M059J (cell line): ENCODE data around the gene FAM136A. TPM values are rescaled to one million over a fixed set of nuclear protein-coding genes. Genes with fewer than 3 reads are reported as not detected.
A peak's percentile ranks its signal among the peaks of the same experiment; 100 is the strongest.
"Not testable (repeated sequence)": the region's sequence is repeated elsewhere in the genome, so short reads cannot be mapped to it uniquely, and the experiment has no call there.

Experiments used
- DNase-seq: peaks from one replicate; pipeline ENCODE4 v3.0.0-alpha.2; 2012; ENCODE audit warnings: low read depth
- total RNA-seq: library from RNA; depleted of rRNA; stranded (reverse); fragments of >200 nt; shearing (Covaris generic); gene quantifications from 2 replicates; pipeline ENCODE4 v1.2.3, GENCODE V29; 2014; rRNA removed

Gene FAM136A
- 69.1 and 73.0 TPM in 2 replicates for total RNA-seq

DNA sequence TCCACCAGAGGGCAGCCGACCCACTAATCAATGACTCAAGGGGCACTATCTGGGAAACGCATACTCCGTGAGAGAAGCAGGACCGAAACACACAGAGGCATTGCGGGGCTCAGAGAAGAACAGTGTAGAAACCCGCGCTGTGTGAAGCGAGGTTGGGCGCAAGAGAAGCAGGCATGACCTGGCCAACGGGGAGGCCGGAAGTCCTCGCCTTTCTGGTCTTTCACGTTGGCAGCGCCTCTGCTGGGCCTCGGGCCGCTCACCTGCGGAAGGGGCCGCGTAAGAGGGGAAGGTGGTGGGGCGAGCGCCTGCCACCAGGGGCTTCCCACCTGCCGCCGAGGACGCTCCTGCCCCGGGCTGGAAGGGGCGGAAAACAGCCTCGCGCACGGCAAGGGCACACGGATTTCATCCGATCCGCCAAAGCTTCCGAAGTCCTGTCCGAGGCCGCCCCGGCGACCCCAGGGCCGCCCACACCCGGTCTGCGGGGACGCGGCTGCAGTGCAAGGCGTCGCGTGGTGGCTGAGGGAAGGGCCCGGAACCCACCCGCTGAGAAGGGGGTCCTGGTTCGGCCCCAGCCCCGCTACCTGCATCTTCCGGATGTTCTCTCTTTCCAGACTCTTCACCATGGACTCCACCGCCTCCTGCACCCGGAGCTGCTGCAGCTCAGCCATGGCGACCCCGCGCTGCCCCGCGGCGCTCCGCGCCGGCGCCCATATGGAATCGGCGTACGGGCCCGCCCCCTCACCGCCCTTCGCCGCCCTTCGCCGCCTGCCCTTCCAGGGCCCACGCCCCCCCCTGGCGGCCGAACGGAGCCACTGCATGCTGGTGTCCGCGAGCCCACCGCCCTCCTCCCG lies at the start of gene FAM136A:
FAM136A (minus strand) TSS at position 724 of the 851 bp plus-strand sequence; CDS start at position 668, 56 bp downstream.
- peak; percentile 76 for DNase-seq

DNA sequence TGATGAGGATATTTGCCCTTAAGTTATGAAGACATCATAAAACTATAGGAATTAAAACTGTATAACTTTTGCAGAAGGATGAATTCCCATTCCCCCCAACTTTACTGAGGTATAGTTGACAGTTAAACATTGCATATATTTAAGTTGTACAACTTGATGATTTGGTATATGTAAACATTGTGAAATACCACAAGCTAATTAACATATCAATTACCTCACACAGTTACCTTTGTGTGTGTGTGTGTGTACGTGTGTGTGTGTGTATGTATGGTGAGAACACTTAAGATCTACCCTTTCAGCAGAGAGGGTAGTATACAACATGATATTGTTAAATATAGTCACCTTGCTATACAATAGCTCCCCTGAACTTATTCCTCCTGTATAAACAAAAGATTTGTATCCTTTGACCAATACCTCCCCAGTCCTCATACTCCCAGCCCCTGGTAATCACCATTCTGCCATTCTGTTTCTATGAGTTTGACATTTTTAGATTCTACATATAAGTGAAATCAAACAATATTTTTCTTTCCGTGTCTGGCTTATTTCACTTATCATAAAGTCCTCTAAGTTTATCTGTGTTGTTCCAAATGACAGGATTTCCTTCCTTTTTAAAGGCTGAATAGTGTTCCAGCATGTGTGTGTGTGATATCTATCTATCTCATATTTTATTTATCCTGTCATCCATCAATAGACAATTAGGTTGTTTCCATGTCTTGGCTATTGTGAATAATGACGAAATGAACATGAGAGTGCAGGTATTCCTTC lies 48.2 kb upstream of the FAM136A start:
- DNase-seq = no peak

DNA sequence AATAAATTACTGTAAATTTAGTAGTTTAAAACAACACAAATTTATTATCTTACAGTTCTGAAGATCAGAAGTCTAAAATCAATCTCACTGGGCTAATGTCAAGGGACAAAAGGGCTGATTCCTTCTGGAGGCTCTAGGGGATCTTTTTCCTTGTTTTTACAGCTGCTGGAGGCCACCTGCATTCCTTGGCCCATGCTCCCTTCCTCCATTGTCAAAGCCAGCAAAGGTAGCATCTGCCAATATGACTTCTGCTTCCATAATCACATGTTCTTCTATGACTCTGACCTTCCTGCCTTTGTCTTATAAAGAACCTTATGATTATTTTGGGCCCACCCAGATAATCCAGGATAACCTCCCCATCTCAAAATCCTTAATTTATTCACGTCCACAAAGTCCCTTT lies 46.0 kb upstream of the FAM136A start:
- DNase-seq = no peak

DNA sequence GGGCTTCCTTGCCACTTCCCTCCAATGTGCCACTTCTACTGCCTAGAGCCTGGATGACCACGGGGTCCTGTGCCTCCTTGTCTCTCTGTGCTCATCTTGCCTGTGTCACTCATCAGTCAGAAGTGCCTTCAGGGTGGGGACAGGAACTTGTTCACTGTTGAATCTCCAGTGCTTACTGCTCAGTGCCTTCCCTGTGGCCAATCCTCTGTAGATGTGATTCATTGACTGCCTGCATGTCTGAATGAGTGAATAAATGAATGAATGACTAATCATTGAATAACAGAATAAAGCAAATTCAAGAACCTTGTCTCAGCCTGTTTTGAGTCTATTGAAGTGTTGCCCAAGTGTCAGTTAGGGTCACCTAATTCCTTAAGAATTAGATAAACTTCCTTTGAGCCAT lies 42.3 kb upstream of the FAM136A start:
- DNase-seq = peak; percentile 55

DNA sequence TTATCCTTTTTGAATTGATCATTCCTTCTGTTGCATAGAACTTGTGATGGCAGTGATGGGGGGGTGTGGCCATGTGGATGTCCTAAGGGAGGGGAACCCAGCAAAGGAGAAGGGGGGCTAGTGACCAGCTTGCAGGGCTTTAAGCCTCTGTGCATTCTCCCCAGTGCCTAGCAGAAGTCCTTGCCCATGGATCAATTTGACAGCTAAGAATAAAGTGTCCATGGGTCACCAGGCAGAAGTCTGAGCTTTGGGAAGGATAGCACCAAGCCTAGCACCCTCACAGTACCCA lies 39.6 kb upstream of the FAM136A start:
- DNase-seq = no peak

DNA sequence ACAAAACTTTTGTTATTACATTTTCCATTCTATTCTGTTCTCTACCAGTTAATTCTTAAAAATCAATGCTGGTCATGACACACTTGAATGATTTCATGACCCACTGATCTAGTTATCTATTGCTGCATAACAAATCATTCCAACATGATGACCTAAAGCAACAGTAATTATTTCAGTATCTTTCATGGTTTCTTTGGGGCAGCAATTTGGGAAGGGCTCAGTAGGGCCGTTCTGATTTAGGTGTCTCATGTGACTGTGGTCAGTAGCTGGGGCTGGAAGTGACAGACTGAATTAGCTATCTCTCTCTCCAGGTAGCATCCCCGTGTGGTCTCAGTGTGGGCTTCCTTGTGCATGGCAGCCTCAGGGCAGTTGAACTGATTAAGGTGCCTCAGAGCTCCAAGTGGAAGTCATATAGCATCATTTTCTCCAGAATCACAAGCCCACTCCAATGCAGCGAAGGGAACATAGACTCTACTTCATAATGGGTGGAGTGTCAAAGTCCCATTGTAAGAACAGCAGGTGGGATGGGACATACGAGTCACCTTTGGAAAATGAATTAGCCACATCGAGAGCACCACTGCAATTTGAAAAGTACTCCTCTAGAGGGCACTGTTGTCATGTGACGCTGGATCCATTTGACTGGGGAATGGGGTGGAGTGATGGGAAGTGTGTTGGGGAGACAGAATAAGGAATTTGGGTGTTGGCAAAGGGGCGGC lies 39.1 kb upstream of the FAM136A start:
- DNase-seq = peak; percentile 57

DNA sequence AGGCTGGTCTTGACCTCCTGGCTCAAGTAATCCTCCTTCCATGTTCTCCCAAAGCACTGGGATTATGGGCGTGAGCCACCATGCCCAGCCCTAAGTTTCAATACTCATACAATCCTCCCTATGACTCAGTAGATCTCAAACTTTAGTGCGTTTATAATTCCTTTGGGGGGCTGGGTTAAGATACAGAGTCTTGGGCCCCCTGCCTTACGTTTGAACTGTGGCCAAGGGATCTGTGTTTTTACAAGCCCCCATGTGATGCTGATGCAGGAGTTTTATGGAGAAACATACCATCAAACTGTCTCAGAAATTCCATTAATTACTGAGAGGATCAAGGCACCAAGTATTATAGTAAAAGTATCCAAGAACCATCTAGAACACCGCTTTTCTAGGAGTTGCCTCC lies 38.2 kb upstream of the FAM136A start:
- DNase-seq = no peak

DNA sequence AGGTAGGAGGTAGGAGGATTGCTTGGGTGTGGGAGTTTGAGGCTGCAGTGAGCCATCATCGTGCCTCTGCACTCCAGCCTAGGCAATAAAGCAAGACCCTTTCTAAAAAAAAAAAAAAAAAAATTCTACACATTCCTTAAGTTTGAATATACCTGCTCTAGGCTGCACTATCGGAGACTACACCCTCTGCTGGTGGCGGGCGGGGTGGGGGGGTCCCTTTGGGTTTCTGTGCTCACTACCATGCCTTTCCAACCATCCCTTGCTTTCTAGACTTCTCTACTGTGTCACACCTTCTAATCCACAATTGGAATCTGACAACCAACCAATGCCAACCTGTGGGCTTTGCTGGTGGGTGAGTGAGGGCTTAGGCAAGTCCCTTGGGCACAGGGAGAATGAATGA lies 34.7 kb upstream of the FAM136A start:
- no peak for DNase-seq

DNA sequence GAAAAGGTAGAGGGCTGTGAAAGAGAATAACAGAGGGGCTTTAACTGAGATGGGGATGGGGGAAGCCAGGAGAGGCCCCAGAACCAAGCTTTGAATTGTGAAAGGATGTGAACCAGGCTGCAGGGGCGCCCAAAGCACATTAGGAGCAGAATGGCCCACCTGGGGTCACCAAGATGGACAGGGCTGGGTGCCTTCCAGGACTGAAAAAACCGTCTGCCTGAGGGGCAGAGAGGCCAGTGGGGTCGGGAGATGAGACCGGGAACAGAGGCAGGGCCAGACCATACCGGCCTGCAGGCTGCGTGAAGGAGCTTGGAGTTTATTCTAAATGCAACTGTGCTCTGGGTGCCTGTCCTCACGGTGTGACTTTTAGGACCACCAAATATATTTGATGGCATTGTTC lies 29.1 kb upstream of the FAM136A start:
- DNase-seq = no peak

DNA sequence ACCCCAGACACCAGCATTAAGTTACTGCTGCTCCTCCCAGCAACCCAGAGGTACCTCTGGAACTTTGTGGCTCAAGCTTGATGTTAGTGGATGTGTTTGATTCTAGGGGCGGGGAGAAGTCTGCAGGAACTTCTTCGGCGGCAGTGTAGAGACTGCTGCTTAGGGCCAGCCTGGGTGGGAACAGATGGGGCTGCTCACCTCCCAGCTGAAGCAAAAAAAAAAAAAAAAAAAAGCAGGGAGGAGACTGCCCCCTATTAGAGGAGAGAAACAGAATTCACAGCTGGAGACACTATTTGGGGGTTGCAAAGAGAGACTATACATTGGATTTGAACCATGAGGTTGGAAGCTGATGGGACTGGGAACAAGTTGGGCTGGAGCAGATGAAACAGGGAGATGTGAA lies 28.6 kb upstream of the FAM136A start:
- DNase-seq = no peak

DNA sequence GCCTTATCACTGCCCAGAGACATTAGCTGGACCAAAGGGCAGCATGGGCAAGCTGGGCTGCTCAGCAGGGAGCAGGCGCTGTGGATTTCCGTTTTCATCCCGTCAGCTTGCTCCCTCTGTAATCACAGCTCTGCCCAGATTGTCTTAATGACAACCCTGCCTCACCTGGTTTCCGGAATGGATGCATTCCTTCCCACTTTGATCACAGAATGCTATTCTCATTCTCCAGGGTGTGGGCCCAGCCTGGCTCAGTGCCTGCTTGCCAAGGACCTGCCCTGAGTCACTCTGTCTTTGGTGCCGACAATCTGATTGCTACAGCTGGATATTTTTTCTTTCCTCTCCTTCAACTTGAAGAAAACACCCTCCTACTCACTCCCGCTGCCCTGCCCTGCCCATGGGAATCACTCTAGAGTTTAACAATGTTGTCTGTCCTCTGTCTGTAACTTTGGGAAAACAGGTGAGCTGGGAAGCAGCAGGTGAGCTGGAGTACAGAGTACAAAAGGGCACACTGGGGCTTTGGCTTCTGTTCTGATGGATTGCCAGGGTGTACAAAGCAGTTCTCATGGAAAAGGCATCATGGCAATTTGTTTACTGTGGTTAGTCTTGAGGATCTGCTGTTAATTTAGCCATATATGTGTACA lies 27.2 kb upstream of the FAM136A start:
- peak; percentile 60 for DNase-seq

DNA sequence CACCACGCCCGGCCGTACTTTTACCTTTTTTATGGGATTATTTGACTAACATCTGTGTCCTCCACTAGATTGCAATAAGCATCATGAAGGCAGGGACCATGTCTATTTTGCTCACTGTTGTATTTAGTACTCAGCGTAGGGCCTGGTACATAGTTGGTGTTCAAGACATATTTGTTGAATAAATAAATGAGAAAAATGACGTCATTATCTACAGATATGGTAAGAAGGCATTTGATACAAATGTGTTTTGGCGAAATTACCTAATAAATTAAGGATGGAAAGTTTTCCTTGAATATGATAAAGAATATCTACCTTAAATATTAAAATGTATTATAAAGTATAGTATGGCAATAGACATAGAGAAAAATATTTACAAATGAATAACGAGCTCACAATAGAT lies 24.0 kb upstream of the FAM136A start:
- DNase-seq = no peak

DNA sequence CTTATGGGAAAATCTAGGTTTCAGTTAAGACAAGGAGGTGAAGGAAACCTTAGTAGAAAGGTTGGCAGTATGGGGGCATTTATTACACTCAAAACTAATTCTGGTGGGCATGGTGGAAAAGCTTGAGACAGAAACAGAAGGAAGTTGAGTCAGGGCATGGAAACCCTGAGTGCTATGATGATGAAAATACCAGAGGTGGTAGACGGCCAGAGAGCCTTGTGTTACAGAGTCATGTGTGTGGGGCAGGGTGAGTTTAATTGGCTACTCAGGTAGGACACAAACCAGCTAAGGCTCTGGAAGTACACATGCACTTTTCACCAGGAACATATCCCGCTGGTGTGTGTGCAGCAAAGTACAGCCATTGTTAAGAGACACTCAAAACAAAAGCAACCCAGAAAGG lies 20.7 kb upstream of the FAM136A start:
- DNase-seq = no peak

DNA sequence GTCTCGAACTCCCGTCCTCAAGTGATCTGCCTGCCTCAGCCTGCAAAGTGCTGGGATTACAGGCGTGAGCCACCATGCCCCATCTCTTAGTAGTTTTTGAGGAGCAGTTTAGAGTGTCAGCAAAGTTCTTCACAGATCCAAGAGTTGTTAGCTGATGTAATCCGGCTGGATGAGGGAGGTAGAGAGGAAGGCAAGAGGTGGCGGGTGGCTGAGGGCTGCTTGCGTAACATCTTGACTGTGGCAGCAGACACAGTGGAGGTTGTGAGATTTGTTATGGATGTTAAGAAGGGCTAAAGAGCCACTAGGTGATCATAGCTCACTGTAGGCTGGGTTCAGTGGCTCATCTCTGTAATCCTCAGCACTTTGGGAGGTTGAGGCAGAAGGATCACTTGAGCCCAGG lies 19.5 kb upstream of the FAM136A start:
- no peak for DNase-seq

DNA sequence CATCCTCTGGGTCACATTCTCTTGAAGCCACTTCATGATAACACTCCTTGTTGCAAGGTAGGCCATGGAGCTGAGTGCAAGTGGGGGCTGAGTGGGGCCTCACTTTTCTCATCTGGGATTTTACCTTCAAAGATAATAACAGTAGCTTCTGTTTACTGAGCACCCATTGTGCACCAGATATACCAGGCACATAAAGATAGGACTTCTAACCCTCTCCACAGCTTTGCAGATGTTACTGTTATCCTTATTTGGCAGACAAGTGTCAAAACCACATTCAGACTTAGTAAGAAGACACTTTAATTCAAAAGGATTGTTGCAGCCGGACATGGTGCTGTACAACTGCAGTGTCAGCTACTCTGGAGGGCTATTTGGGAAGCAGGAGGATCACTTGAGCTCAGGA lies 12.8 kb upstream of the FAM136A start:
- DNase-seq = no peak

DNA sequence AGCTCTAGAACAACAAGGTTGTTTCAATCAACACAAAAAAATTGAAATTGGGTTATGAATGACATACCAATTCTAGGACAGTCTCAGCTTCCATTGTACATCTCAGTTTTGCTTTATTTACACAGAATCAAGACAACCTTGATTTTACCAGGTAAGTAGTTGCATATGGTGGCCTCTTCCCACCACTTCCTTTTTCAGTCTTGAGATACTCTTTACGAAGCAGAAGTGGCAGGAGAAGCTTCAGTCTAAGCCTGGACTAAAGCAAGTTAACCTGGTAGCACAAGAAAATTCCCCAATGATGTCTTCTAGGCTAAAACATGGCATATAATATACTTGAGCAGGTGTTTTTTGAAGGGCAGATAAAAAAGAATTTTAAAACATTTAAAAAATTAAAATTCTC lies 10.7 kb upstream of the FAM136A start:
- DNase-seq = no peak

DNA sequence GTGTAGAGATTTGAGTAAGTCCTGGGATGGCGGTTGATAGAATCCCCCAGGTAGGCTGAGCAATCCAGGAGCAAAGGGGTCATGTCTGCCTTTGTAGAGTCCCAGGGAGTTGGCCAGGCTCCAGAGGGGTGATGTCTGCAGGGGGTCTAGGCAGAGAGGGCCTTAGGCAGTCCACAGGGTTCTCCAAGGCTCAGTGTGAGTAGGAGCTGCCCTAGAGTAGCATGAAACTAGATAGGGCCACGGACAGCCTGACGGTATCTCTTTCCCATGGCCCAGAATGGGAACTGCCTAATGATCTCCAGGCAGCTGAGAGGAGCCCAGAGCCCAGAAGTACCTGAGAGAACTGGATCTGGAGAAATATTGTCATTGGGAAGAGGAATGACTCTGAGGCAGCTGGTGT lies 9.0 kb upstream of the FAM136A start:
- DNase-seq = no peak

DNA sequence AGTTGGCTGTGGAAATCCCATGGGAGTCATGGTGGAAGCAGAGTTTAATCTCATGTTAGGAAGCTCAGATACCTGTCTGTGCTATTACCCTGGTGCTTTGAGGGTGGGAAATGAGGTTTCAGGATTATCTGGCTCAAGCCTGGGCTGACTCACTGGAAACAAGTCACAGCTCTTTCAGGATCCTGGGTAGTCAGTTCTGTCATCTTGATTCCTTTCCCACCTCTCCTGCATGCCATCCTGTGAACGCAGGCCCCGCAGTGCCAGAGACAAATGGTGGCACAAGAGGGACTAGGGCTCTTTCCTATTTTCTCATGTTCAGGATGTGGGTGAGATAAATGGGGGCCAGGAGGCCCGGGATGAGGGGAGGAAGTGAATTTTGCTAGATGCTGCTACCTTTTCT lies 3.7 kb upstream of the FAM136A start:
- DNase-seq = no peak

DNA sequence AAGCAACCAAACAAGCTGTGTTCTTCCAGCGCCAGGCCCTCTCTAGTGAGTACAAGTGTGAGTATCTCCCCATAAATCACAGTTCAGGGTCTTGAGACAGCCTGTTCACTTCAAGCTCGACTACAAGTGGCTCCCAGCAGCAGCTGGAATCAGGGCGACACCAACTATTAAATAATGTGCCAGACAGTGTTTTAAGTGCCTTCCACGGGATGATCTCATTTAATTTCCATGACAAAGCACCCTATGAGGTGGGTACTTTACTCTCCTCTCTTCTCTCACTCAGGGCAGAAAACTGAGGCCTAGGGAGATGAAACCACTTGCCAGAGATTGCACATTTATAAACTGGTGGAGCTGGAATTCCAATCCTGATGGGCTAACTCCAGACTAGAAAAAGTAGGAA lies 2.6 kb upstream of the FAM136A start:
- DNase-seq = no peak

DNA sequence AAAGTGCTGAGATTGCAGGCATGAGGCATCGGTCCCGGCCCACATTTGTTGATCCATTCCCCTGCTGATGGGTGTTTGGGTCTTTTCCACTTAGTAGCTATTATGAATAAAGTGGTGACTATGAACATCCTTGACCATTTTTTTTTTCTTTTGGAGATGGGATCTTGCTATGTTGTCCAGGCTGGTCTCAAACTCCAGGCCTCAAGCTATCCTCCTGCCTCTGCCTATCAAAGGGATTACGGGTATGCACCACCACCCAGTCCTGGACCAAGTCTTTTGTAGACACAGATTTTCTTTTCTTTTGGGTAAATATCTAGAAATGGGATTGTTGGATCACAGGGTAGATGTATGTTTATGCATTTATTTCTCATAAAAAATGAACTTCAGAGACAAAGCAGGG lies 1.3 kb upstream of the FAM136A start:
- no peak for DNase-seq

DNA sequence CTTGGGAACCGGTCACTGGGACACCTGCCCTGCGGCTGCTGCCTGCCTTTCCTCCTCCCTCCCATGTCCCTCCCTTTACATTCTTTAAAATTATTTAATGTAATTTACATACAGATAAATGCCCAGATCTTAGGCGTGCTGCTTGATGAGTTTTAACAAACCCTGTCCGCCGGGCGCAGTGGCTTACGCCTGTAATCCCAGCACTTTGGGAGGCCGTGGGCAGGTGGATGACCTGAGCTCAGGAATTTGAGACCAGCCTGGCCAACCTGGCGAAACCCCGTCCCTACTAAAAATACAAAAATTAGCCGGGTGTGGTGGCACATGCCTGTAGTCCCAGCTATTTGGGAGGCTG lies 304 bp upstream of the FAM136A start:
- not testable (repeated sequence) for DNase-seq

DNA sequence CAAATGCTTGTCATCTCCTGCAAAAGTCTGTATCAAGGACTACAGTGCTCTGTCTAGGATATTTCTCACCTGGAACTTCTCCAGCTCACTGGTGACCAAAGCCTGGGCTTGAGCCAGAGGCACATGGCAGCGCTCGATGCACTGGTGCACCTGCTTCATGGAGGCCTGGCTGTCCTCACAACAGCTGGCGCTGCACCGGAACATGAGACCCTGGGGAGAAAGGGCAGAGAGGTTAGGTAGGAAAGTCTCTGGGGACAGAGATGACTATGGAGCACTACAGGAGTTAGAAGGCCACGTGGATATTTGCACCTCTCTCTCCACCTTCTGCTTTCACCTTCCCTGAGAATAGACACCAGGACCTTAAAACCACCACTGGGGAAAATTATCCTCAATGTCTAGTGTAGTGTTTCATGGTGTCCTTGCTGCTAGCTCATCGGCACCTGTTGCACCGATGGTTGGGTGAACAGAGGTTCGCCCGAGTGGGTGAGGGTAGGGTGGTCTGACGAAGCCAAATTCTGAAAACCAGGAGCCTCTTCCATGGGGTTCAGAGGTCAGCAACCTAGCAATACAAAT lies 1.0 kb downstream of the FAM136A start:
- DNase-seq = no peak
